ENCODE results near the gene RFTN1.

The RFTN1 gene

DNA sequence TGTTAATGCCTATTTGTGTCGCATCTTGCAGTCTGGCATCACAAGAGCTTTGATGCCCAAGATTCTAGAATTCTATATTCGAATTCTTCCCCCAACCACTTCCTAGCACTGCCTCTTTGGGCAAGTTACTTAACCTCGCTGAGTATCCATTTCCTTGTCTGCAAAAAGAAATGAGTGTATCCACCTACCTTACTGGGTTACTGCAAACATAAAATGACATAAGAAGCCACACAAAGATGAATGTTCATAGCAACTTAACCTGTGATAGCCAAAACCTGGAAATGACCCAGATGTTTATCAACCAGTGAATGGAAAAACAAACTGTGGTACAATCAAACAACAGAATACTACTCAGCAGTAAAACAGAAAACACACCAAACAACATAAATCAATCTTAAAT, 24.9 kb downstream of the RFTN1 start:
- ChIA-PET POLR2A (no interaction called here), CTCF (no interaction called here)
- DNase-seq (ENCODE audit: extremely low spot score): no peak
- no peak for TF ChIP-seq SP1 (IDR thresholded peaks at IDR 0.05)
- no peak for TF ChIP-seq HDGF (IDR thresholded peaks at IDR 0.05; ENCODE audit: borderline replicate concordance)
- TF ChIP-seq, protein P1, sequence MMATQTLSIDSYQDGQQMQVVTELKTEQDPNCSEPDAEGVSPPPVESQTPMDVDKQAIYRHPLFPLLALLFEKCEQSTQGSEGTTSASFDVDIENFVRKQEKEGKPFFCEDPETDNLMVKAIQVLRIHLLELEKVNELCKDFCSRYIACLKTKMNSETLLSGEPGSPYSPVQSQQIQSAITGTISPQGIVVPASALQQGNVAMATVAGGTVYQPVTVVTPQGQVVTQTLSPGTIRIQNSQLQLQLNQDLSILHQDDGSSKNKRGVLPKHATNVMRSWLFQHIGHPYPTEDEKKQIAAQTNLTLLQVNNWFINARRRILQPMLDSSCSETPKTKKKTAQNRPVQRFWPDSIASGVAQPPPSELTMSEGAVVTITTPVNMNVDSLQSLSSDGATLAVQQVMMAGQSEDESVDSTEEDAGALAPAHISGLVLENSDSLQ (IDR thresholded peaks at IDR 0.05): 0 out of 2 replicates have a peak, but pooled peaks have one; percentile 3
- no peak for TF ChIP-seq SUZ12 (IDR thresholded peaks at IDR 0.05)

DNA sequence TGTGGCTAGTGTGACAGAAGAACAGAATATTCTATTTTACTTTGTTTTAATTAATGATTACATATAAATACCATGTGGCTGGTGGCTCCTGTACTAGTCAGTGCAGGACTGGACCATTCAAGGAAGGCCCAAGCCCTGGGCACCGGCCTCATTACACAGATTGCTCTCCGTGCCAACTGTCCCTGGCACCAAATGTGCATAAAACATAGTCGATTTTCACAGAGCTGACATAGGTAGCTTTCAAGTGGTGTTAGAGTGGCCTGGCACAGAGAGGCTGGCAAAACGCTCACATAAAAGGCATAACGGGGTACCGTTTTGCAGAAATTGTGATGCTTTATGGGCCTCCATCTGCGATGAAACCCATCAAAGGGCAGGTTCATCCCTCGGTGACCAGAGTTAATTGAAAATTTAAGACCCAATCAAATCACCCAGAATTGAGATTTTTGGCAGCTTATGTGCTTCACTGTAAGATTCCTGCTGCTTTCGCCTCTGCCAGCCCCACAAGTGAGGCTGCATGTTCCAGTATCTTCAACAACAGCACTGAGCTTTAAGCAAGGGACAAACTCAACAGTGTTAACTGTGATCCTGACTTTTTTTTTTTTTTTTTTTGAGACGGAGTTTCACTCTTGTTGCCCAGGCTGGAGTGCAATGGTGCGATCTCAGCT, 25.9 kb downstream of the RFTN1 start:
- ChIA-PET POLR2A (no interaction called here), CTCF (no interaction called here)
- no peak for TF ChIP-seq NFRKB (IDR thresholded peaks at IDR 0.05)
- no peak for TF ChIP-seq SP1 (IDR thresholded peaks at IDR 0.05)
- no peak for TF ChIP-seq HDGF (IDR thresholded peaks at IDR 0.05; ENCODE audit: borderline replicate concordance)
- no peak for DNase-seq (ENCODE audit: extremely low spot score)

DNA sequence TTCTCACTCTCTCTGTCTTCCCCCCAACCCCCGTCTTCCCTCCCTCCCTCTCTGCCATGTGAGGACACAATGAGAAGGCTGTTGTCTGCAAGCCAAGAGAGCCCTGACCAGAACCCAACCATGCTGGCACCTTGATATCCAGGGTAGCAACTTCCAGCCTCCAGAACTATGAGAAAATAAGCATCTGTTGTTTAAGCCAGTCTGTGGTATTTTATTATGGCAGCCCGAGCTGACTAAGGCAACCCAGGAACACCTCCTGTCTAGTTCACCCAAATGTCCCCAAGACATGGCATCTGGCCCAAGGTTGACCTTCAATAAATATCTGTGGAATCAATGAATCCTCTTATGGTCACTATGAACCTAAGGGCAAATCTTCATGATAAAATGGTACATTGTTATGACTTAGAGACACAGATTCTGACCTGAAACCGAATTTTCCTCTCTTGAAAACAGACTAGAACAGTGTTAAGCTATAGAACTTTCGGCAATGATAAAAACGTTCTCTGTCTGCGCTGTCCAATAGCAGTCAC, 26.5 kb downstream of the RFTN1 start:
- POLR2A ChIA-PET: no interaction called here
- DNase-seq (ENCODE audit: extremely low spot score): no peak
- CTCF ChIA-PET: no interaction called here
- TF ChIP-seq L3MBTL2 (conservative IDR thresholded peaks at IDR 0.05): no peak
- TF ChIP-seq SUZ12 (IDR thresholded peaks at IDR 0.05): no peak
- no peak for TF ChIP-seq FOXA1 (IDR thresholded peaks at IDR 0.05)
- no peak for TF ChIP-seq NFRKB (IDR thresholded peaks at IDR 0.05)
- no peak for TF ChIP-seq FOXK2 (IDR thresholded peaks at IDR 0.05)
- TF ChIP-seq HDGF (IDR thresholded peaks at IDR 0.05; ENCODE audit: borderline replicate concordance): no peak
- TF ChIP-seq, protein P1 (IDR thresholded peaks at IDR 0.05): no peak
- TF ChIP-seq SP1 (IDR thresholded peaks at IDR 0.05): no peak
- no peak for TF ChIP-seq BHLHE40 (IDR thresholded peaks at IDR 0.05; ENCODE audit: borderline replicate concordance)
- TF ChIP-seq LEF1 (IDR thresholded peaks at IDR 0.05; ENCODE audit: borderline replicate concordance): no peak
- no peak for TF ChIP-seq ELF4 (IDR thresholded peaks at IDR 0.05)
- no peak for TF ChIP-seq TARDBP (IDR thresholded peaks at IDR 0.05)
- no peak for TF ChIP-seq ARNT (IDR thresholded peaks at IDR 0.05)
- no peak for TF ChIP-seq ZNF384 (IDR thresholded peaks at IDR 0.05)
- TF ChIP-seq CTBP1 (IDR thresholded peaks at IDR 0.05; ENCODE audit: borderline replicate concordance): no peak
- TF ChIP-seq FOXM1 (IDR thresholded peaks at IDR 0.05; ENCODE audit: borderline replicate concordance): no peak

DNA sequence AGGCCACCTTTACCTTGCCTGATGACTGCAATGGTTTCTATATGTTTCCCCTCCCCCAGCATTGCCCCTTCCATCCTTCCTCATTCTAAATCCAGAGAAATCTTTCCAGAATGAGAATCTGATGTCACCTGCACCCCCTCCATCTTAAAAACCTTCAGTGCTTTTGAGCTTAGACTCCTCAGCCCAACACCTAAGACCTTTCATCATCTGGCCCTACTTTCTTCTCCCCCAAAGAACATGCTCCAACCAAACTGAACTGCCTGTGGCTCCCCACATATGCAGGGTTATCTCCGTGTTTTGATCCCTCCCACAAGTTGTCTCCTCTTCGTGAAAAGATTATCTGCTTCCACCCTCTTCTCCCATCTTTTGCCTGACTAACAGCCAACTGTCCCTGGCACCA, 27.3 kb downstream of the RFTN1 start:
- CTCF ChIA-PET: no interaction called here
- no peak for DNase-seq (ENCODE audit: extremely low spot score)
- TF ChIP-seq TARDBP (IDR thresholded peaks at IDR 0.05) (no peak), BHLHE40 (IDR thresholded peaks at IDR 0.05; ENCODE audit: borderline replicate concordance) (no peak)
- POLR2A ChIA-PET: no interaction called here

DNA sequence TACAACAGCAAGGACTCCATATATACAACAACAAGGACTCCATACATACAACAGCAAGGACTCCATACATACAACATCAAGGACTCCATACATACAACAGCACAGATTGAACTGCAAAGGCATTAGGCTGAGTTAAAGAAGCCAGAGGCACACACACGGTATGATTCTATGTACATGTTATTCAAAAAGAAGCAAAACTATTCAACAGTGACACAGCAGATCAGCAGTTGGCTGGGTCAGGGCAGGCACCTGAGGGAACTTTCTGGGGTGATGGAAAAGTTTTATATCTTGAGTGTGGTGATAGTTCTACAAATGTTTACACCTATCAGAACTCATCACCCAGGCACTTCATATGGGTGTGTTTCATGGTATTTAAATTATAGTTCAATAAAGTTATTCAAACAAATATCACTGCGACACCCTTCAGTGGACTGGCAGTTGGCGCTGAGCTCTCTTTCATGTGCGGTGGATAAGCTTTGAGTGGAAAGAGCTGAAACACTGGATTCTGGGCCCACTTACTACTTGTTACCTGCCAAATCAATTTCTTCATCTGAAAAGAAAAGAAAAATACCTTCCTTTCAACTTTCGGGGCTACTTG, 28.0 kb downstream of the RFTN1 start:
- ChIA-PET POLR2A (no interaction called here), CTCF (no interaction called here)
- TF ChIP-seq BHLHE40 (IDR thresholded peaks at IDR 0.05; ENCODE audit: borderline replicate concordance) (no peak), CTBP1 (IDR thresholded peaks at IDR 0.05; ENCODE audit: borderline replicate concordance) (no peak), ARNT (IDR thresholded peaks at IDR 0.05) (no peak), ELF4 (IDR thresholded peaks at IDR 0.05) (no peak), SUZ12 (IDR thresholded peaks at IDR 0.05) (no peak), FOXM1 (IDR thresholded peaks at IDR 0.05; ENCODE audit: borderline replicate concordance) (no peak), L3MBTL2 (conservative IDR thresholded peaks at IDR 0.05) (no peak), ZNF384 (IDR thresholded peaks at IDR 0.05) (no peak), HDGF (IDR thresholded peaks at IDR 0.05; ENCODE audit: borderline replicate concordance) (no peak), TARDBP (IDR thresholded peaks at IDR 0.05) (no peak), FOXK2 (IDR thresholded peaks at IDR 0.05) (no peak), NFRKB (IDR thresholded peaks at IDR 0.05) (no peak), FOXA1 (IDR thresholded peaks at IDR 0.05) (no peak), SP1 (IDR thresholded peaks at IDR 0.05) (no peak), LEF1 (IDR thresholded peaks at IDR 0.05; ENCODE audit: borderline replicate concordance) (no peak)
- TF ChIP-seq, protein P1 (IDR thresholded peaks at IDR 0.05): no peak
- no peak for DNase-seq (ENCODE audit: extremely low spot score)

DNA sequence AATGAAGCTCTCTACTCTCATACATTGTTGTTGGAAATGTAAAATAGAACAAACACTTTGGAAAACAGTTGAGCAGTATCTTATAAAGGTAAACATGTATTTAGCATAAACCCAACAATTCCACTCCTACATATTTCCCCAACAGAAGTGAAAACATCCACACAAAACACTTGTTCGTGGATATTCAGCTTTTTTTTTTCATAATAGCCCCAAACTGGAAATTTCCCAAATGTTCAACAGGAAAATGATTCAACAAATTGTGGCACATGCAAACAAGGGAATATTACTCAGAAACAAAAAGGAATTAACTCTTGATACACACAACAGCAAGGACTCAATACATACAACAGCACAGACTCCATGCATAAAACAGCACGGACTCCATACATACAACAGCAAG, 28.5 kb downstream of the RFTN1 start:
- ChIA-PET CTCF (no interaction called here), POLR2A (no interaction called here)
- DNase-seq (ENCODE audit: extremely low spot score): no peak
- TF ChIP-seq ELF4 (IDR thresholded peaks at IDR 0.05) (no peak), FOXK2 (IDR thresholded peaks at IDR 0.05) (no peak), SP1 (IDR thresholded peaks at IDR 0.05) (no peak), ZNF384 (IDR thresholded peaks at IDR 0.05) (no peak), TARDBP (IDR thresholded peaks at IDR 0.05) (no peak)

DNA sequence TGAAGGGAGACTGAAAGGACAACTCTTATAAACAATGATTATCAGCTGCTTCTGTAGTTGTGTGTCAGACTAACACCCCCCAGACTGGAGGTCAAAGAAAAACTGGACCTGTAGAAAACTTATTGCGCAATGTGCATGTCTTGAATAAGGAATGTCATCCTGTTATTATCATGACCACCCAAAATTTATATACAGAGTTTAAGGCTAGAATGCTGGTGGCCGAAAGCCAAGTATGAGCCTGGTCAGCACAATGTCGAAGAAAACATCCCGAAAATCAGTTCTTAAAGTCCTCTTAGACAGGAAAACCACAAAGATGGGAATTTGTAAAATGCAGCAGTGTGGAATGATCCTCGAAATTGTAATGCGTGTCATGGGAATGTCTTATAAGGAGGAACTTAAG, 29.3 kb downstream of the RFTN1 start:
- ChIA-PET CTCF (no interaction called here), POLR2A (no interaction called here)
- no peak for TF ChIP-seq NFRKB (IDR thresholded peaks at IDR 0.05)
- no peak for TF ChIP-seq CTBP1 (IDR thresholded peaks at IDR 0.05; ENCODE audit: borderline replicate concordance)
- TF ChIP-seq L3MBTL2 (conservative IDR thresholded peaks at IDR 0.05): no peak
- no peak for TF ChIP-seq TARDBP (IDR thresholded peaks at IDR 0.05)
- no peak for TF ChIP-seq FOXM1 (IDR thresholded peaks at IDR 0.05; ENCODE audit: borderline replicate concordance)
- no peak for TF ChIP-seq LEF1 (IDR thresholded peaks at IDR 0.05; ENCODE audit: borderline replicate concordance)
- TF ChIP-seq BHLHE40 (IDR thresholded peaks at IDR 0.05; ENCODE audit: borderline replicate concordance): no peak
- TF ChIP-seq ZNF384 (IDR thresholded peaks at IDR 0.05): no peak
- no peak for TF ChIP-seq FOXA1 (IDR thresholded peaks at IDR 0.05)
- TF ChIP-seq FOXK2 (IDR thresholded peaks at IDR 0.05): no peak
- no peak for TF ChIP-seq HDGF (IDR thresholded peaks at IDR 0.05; ENCODE audit: borderline replicate concordance)
- no peak for TF ChIP-seq SP1 (IDR thresholded peaks at IDR 0.05)
- TF ChIP-seq SUZ12 (IDR thresholded peaks at IDR 0.05): no peak
- DNase-seq (ENCODE audit: extremely low spot score): no peak

Data from HEK293T (cell line).